KBM-7 (cell line): ENCODE data around the gene TIMP4.
A peak's percentile ranks its signal among the peaks of the same experiment; 100 is the strongest.

Source experiments
- DNase-seq: peaks from one replicate; pipeline ENCODE4 v3.0.0-alpha.2; 2015
- in situ Hi-C: fragments of 300-500 bp; cut with MboI; formaldehyde crosslinking; loops from 2 replicates; pipeline ENCODE4 v1.14.3; 2020; ENCODE audit warnings: low sequenced_read_pairs, low pct_unique_long_range_greater_than_20kb, mixed read lengths

The TIMP4 gene

GRCh38 chr3:12186515-12187286, 28.0 kb upstream of the TIMP4 start:
- in situ Hi-C loops: no loop called here
- no peak for DNase-seq

- in situ Hi-C loops: no loop called here
- DNase-seq: no peak
These were observed 27.3 kb upstream of the TIMP4 start for GRCh38 chr3:12186046-12186445.

GRCh38 chr3:12185172-12185710, 26.5 kb upstream of the TIMP4 start:
- in situ Hi-C loops: no loop called here
- no peak for DNase-seq

GRCh38 chr3:12184541-12184940, 25.8 kb upstream of the TIMP4 start:
- DNase-seq: no peak
- in situ Hi-C loops: no loop called here

GRCh38 chr3:12182687-12183441, 24.2 kb upstream of the TIMP4 start:
- in situ Hi-C loops: no loop called here
- DNase-seq: no peak

- in situ Hi-C loops: no loop called here
These were observed 23.1 kb upstream of the TIMP4 start for GRCh38 chr3:12181806-12182205.

GRCh38 chr3:12181301-12181700, 22.6 kb upstream of the TIMP4 start:
- no peak for DNase-seq
- in situ Hi-C loops: no loop called here

More at GRCh38 chr3:12181806-12182205, 23.1 kb upstream of the TIMP4 start:
- DNase-seq: no peak

GRCh38 chr3:12180631-12181030, 21.9 kb upstream of the TIMP4 start:
- DNase-seq: no peak
- in situ Hi-C loops: no loop called here

GRCh38 chr3:12180218-12180617, 21.5 kb upstream of the TIMP4 start:
- in situ Hi-C loops: no loop called here
- no peak for DNase-seq

GRCh38 chr3:12179441-12179840, 20.7 kb upstream of the TIMP4 start:
- no peak for DNase-seq
- in situ Hi-C loops: no loop called here

GRCh38 chr3:12178091-12178820, 19.5 kb upstream of the TIMP4 start:
- DNase-seq: peak; percentile 14
- in situ Hi-C loops: no loop called here

- DNase-seq: no peak
- in situ Hi-C loops: no loop called here
These were observed 18.4 kb upstream of the TIMP4 start for GRCh38 chr3:12177126-12177525.

GRCh38 chr3:12175844-12176453, 17.2 kb upstream of the TIMP4 start:
- peak; percentile 46 for DNase-seq
- in situ Hi-C loops: no loop called here

- in situ Hi-C loops: no loop called here
- DNase-seq: no peak
These were observed 16.5 kb upstream of the TIMP4 start for GRCh38 chr3:12175137-12175593.

- in situ Hi-C loops: no loop called here
- peak; percentile 64 for DNase-seq
These were observed 11.5 kb upstream of the TIMP4 start for GRCh38 chr3:12170207-12170606.

- in situ Hi-C loops: no loop called here
- no peak for DNase-seq
These were observed 7.2 kb upstream of the TIMP4 start for GRCh38 chr3:12165909-12166308.

- DNase-seq: no peak
- in situ Hi-C loops: no loop called here
These were observed 502 bp upstream of the TIMP4 start for GRCh38 chr3:12159227-12159601.

GRCh38 chr3:12157026-12157425, 1.7 kb downstream of the TIMP4 start:
- no peak for DNase-seq
- in situ Hi-C loops: no loop called here

- in situ Hi-C loops: no loop called here
- DNase-seq: no peak
These were observed 2.9 kb downstream of the TIMP4 start for GRCh38 chr3:12155828-12156227.
